ENCODE data around the gene FBXO22.

DNA sequence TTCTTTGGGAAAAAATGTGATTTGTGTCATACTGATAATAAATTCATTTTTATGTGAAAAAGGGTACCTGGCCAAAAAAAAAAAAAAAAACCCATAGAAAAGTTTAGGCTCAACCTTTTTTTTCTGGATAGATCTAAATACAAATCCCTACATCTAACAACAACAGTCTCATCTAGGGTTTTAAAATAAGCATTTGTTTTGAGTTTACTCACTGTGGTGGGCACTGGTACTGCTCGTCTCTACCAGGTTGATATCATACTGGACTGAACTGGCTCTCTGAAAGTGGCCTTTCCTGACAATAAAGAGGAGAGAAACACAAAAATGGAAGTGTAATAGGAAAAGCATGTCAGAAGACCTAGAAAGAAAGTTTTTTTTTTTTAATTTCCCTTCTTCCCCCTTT, 52.0 kb downstream of the FBXO22 start:
- TF ChIP-seq EZH2 (IDR thresholded peaks at IDR 0.05; ENCODE audit: borderline replicate concordance, insufficient read depth, low read depth, low read length, poor library complexity, severe bottlenecking): no peak
- TF ChIP-seq, protein P1, sequence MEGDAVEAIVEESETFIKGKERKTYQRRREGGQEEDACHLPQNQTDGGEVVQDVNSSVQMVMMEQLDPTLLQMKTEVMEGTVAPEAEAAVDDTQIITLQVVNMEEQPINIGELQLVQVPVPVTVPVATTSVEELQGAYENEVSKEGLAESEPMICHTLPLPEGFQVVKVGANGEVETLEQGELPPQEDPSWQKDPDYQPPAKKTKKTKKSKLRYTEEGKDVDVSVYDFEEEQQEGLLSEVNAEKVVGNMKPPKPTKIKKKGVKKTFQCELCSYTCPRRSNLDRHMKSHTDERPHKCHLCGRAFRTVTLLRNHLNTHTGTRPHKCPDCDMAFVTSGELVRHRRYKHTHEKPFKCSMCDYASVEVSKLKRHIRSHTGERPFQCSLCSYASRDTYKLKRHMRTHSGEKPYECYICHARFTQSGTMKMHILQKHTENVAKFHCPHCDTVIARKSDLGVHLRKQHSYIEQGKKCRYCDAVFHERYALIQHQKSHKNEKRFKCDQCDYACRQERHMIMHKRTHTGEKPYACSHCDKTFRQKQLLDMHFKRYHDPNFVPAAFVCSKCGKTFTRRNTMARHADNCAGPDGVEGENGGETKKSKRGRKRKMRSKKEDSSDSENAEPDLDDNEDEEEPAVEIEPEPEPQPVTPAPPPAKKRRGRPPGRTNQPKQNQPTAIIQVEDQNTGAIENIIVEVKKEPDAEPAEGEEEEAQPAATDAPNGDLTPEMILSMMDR (IDR thresholded peaks at IDR 0.05): no peak
